HepG2 (cell line): ENCODE measurements around the gene GMEB1. TPM values are rescaled to one million over a fixed set of nuclear protein-coding genes. Genes with fewer than 3 reads are reported as not detected.

ENCODE experiments used
- AKAP8 ChIP-seq: sonication (generic); formaldehyde crosslinking; IDR thresholded peaks from 2 replicates; pipeline ENCODE4 v1.5.1; 2020; ENCODE audit warnings: mild to moderate bottlenecking, missing genetic modification reagents
- ERF ChIP-seq: IDR thresholded peaks from 2 replicates; pipeline ENCODE4 v1.6.1; 2018; ENCODE audit warnings: missing biosample characterization, missing genetic modification reagents
- GPN1 ChIP-seq: sonication (generic); formaldehyde crosslinking; IDR thresholded peaks from 2 replicates; pipeline ENCODE4 v1.5.1; 2020; ENCODE audit warnings: missing genetic modification reagents, borderline replicate concordance
- MIER2 ChIP-seq: IDR thresholded peaks from 2 replicates; pipeline ENCODE4 v1.6.1; 2016; ENCODE audit warnings: missing biosample characterization, missing genetic modification reagents
- NONO ChIP-seq, 2 experiments: fragments of 450-650 bp in 1 of 2; sonication (generic) in 1 of 2; formaldehyde crosslinking in 1 of 2; IDR thresholded peaks in 1 of 2; conservative IDR thresholded peaks in 1 of 2; 2 replicates each; pipeline versions ENCODE4 v1.6.1 to v1.8.0; 2017 to 2022; ENCODE audit warnings: mild to moderate bottlenecking in 1 of 2, missing genetic modification reagents in 1 of 2, moderate library complexity in 1 of 2
- PHB2 ChIP-seq: fragments of 450-650 bp; IDR thresholded peaks from 2 replicates; pipeline ENCODE4 v1.6.1; 2018; ENCODE audit not compliant: partially characterized antibody
- POLR2AphosphoS5 ChIP-seq: IDR thresholded peaks from 2 replicates; pipeline ENCODE4 v1.6.1; 2012; ENCODE audit warnings: low read depth, low read length
- SNAI1 ChIP-seq: sonication (generic); formaldehyde crosslinking; IDR thresholded peaks from 2 replicates; pipeline ENCODE4 v1.5.0; 2020; ENCODE audit warnings: mild to moderate bottlenecking, missing genetic modification reagents, borderline replicate concordance
- THAP7 ChIP-seq: sonication (generic); formaldehyde crosslinking; IDR thresholded peaks from 2 replicates; pipeline ENCODE4 v1.8.1; 2023; ENCODE audit warnings: mild to moderate bottlenecking, missing genetic modification reagents
- ZBTB34 ChIP-seq: sonication (generic); formaldehyde crosslinking; IDR thresholded peaks from 2 replicates; pipeline ENCODE4 v1.8.0; 2022; ENCODE audit warnings: mild to moderate bottlenecking, missing genetic modification reagents
- ZNF205 ChIP-seq: IDR thresholded peaks from 2 replicates; pipeline ENCODE4 v1.6.1; 2018; ENCODE audit warnings: missing biosample characterization, missing genetic modification reagents
- polyA plus RNA-seq, 8 experiments: library from polyadenylated mRNA; depleted of rRNA in 3 of 8; stranded (reverse) in 7 of 8; unstranded in 1 of 8; fragments of >200 nt; fragmentation: Illumina TruSeq in 4 of 8; extraction: Trizol in 4 of 8; gene quantifications; 2 replicates each; pipeline versions ENCODE4 v1.2.1 to v1.2.3, GENCODE V29; 2011 to 2016; ENCODE audit warnings: low read depth in 4 of 8, missing spikeins in 1 of 8, mixed read lengths in 1 of 8; ENCODE audit not compliant: insufficient read depth in 1 of 8
- total RNA-seq, 5 experiments: library from RNA; depleted of rRNA; stranded (reverse); fragments of >200 nt; fragmentation: Illumina TruSeq; extraction: Trizol; gene quantifications; 2 replicates each; pipeline ENCODE4 v1.2.3, GENCODE V29; 2016; ENCODE audit warnings: low read depth in 1 of 5
- TF ChIP-seq, protein P1 (sequence below): sonication (generic); formaldehyde crosslinking; IDR thresholded peaks from 2 replicates; pipeline ENCODE4 v1.4.0; 2020; ENCODE audit warnings: missing genetic modification reagents, borderline replicate concordance
- TF ChIP-seq, protein P2 (sequence below): sonication (generic); formaldehyde crosslinking; IDR thresholded peaks from 2 replicates; pipeline ENCODE4 v1.4.0; 2020; ENCODE audit warnings: missing genetic modification reagents
- TF ChIP-seq, protein P3 (sequence below): conservative IDR thresholded peaks from 2 replicates; pipeline ENCODE4 v1.6.1; 2018; ENCODE audit warnings: missing genetic modification reagents
- TF ChIP-seq, protein P4 (sequence below): sonication (generic); formaldehyde crosslinking; IDR thresholded peaks from 2 replicates; pipeline ENCODE4 v1.5.0; 2020; ENCODE audit warnings: mild to moderate bottlenecking, missing genetic modification reagents

The GMEB1 gene
- total and polyA plus RNA-seq, 2 of the 13 experiments (the other 11 are each of a cell fraction or from before 2014, with no cell fraction given) = 3.0 to 6.0 TPM

DNA sequence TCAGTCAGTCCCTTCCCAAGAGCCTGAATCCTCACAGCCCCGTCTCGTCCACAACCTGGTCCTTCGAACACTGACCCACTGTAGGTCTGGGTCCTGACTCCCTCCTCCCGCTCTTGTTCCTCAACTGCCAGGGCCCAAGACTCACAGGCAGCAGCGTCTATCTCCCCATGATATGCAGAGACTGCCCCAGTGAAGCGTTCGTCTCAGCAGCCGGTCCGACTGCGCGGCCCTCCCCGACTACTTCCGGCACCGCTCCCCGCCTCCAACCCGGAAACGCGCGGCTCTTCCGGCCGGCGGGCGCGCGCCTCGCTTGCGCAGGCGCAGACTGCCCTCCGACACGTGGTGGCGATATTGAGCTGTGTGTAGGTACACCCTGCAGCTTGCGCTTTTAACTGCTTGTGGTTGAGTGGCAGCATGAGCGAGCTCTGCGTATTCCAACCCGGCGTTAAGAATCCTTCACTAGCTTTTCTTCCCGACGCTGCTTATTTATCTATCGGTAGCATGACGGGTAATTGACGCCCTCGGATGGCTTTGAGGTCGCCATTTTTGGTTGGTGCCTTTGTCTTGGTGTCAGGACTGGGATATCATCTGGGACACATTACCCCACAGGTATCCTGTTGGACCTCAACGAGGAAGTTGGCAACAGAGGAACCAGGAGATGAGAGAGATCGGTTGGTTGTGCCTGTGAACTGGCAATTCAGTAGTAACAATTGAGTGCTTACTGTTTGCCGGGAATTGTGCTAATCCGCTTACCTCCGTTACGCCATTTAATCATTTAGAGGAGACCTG lies 25.5 kb upstream of the GMEB1 start, which contains the start of gene TAF12 (continued):
- TF ChIP-seq ZBTB34 (CRISPR knock-in tag) (no peak; the same call in 1 of the 2 replicates), ERF (CRISPR knock-in tag) (peak; percentile 89), PHB2 (no peak), GPN1 (CRISPR knock-in tag) (peak; percentile 58; the same call in 1 of the 2 replicates), MIER2 (no peak), AKAP8 (no peak), ZNF205 (peak; percentile 72; the same call in 1 of the 2 replicates), SNAI1 (no peak), POLR2AphosphoS5 (peak; percentile 94), NONO (IDR thresholded peaks at IDR 0.05) (no peak), NONO (CRISPR knock-in tag; conservative IDR thresholded peaks at IDR 0.05) (peak; percentile 95), THAP7 (CRISPR knock-in tag) (peak; percentile 85)
- TF ChIP-seq, protein P1, sequence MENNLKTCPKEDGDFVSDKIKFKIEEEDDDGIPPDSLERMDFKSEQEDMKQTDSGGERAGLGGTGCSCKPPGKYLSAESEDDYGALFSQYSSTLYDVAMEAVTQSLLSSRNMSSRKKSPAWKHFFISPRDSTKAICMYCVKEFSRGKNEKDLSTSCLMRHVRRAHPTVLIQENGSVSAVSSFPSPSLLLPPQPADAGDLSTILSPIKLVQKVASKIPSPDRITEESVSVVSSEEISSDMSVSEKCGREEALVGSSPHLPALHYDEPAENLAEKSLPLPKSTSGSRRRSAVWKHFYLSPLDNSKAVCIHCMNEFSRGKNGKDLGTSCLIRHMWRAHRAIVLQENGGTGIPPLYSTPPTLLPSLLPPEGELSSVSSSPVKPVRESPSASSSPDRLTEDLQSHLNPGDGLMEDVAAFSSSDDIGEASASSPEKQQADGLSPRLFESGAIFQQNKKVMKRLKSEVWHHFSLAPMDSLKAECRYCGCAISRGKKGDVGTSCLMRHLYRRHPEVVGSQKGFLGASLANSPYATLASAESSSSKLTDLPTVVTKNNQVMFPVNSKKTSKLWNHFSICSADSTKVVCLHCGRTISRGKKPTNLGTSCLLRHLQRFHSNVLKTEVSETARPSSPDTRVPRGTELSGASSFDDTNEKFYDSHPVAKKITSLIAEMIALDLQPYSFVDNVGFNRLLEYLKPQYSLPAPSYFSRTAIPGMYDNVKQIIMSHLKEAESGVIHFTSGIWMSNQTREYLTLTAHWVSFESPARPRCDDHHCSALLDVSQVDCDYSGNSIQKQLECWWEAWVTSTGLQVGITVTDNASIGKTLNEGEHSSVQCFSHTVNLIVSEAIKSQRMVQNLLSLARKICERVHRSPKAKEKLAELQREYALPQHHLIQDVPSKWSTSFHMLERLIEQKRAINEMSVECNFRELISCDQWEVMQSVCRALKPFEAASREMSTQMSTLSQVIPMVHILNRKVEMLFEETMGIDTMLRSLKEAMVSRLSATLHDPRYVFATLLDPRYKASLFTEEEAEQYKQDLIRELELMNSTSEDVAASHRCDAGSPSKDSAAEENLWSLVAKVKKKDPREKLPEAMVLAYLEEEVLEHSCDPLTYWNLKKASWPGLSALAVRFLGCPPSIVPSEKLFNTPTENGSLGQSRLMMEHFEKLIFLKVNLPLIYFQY = peak; percentile 49; the same call in 1 of the 2 replicates
- TF ChIP-seq, protein P2, sequence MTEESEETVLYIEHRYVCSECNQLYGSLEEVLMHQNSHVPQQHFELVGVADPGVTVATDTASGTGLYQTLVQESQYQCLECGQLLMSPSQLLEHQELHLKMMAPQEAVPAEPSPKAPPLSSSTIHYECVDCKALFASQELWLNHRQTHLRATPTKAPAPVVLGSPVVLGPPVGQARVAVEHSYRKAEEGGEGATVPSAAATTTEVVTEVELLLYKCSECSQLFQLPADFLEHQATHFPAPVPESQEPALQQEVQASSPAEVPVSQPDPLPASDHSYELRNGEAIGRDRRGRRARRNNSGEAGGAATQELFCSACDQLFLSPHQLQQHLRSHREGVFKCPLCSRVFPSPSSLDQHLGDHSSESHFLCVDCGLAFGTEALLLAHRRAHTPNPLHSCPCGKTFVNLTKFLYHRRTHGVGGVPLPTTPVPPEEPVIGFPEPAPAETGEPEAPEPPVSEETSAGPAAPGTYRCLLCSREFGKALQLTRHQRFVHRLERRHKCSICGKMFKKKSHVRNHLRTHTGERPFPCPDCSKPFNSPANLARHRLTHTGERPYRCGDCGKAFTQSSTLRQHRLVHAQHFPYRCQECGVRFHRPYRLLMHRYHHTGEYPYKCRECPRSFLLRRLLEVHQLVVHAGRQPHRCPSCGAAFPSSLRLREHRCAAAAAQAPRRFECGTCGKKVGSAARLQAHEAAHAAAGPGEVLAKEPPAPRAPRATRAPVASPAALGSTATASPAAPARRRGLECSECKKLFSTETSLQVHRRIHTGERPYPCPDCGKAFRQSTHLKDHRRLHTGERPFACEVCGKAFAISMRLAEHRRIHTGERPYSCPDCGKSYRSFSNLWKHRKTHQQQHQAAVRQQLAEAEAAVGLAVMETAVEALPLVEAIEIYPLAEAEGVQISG (CRISPR knock-in tag) = peak; percentile 96
- TF ChIP-seq, protein P3, sequence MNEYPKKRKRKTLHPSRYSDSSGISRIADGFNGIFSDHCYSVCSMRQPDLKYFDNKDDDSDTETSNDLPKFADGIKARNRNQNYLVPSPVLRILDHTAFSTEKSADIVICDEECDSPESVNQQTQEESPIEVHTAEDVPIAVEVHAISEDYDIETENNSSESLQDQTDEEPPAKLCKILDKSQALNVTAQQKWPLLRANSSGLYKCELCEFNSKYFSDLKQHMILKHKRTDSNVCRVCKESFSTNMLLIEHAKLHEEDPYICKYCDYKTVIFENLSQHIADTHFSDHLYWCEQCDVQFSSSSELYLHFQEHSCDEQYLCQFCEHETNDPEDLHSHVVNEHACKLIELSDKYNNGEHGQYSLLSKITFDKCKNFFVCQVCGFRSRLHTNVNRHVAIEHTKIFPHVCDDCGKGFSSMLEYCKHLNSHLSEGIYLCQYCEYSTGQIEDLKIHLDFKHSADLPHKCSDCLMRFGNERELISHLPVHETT (CRISPR knock-in tag) = no peak; the same call in 1 of the 2 replicates
- TF ChIP-seq, protein P4, sequence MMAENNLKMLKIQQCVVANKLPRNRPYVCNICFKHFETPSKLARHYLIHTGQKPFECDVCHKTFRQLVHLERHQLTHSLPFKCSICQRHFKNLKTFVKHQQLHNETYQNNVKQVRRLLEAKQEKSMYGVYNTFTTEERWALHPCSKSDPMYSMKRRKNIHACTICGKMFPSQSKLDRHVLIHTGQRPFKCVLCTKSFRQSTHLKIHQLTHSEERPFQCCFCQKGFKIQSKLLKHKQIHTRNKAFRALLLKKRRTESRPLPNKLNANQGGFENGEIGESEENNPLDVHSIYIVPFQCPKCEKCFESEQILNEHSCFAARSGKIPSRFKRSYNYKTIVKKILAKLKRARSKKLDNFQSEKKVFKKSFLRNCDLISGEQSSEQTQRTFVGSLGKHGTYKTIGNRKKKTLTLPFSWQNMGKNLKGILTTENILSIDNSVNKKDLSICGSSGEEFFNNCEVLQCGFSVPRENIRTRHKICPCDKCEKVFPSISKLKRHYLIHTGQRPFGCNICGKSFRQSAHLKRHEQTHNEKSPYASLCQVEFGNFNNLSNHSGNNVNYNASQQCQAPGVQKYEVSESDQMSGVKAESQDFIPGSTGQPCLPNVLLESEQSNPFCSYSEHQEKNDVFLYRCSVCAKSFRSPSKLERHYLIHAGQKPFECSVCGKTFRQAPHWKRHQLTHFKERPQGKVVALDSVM = peak; percentile 57
